Measurements from ENCODE around the gene PTBP1. TPM values are rescaled to one million over a fixed set of nuclear protein-coding genes. Genes with fewer than 3 reads are reported as not detected.
A peak's percentile ranks its signal among the peaks of the same experiment; 100 is the strongest.

The PTBP1 gene
- total and polyA plus RNA-seq, 2 experiments from 2014 or later: 178 to 219 TPM

DNA sequence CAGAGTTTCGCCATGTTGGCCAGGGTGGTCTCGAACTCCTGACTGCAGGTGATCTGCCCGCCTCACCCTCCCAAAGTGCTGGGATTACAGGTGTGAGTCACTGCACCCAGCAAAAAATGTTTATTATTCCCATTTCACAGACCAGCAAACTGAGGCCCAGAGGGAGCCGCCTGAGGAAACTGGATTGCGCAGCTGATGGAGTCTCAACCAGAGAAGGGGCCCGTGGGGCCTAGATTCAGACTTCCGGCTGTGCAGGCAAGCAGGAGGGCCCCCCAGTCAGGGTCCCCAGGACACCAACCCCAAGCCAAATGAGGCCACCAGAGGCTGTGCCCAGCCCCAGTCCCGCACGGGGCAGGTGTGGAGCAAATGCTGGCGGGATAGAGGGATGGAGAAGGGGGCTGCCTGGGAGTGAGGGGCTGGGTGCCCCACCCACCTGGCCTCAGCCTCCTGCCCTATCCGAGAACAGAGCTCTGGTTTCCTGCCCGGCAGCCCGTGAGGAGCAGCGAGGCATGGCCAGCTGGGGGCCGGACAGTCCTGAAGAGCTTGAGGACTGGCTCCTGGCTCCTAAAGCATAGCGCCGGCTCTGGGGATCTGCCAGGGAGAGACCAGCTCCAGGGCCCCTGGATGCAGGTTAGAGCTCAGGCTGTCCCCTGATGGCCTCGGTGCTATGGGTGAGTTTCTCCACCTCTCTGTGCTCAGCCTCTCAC lies 24.4 kb upstream of the PTBP1 start:
- Histone ChIP-seq H3K36me3 (replicated peaks; ENCODE audit: insufficient read depth, low read depth) (no peaks in the 10 kb centered on the region), H4K20me1 (ENCODE audit: insufficient read depth, poor library complexity, severe bottlenecking) (no peaks in the 10 kb centered on the region), H3K9me3 (ENCODE audit: low read depth) (no peaks in the 10 kb centered on the region), H3K4me1 (ENCODE audit: insufficient read depth) (peaks cover 5% of the 10 kb centered on the region), H3K27ac (no peak overlapping the region), H3K79me2 (no peaks in the 10 kb centered on the region), H3K9me2 (replicated peaks; ENCODE audit: insufficient read depth) (no peaks in the 10 kb centered on the region), H2AFZ (no peak overlapping the region), H3K4me2 (no peak overlapping the region), H3K4me3 (no peak overlapping the region), H3K27me3 (no peaks in the 10 kb centered on the region)
- TF ChIP-seq, protein P1, sequence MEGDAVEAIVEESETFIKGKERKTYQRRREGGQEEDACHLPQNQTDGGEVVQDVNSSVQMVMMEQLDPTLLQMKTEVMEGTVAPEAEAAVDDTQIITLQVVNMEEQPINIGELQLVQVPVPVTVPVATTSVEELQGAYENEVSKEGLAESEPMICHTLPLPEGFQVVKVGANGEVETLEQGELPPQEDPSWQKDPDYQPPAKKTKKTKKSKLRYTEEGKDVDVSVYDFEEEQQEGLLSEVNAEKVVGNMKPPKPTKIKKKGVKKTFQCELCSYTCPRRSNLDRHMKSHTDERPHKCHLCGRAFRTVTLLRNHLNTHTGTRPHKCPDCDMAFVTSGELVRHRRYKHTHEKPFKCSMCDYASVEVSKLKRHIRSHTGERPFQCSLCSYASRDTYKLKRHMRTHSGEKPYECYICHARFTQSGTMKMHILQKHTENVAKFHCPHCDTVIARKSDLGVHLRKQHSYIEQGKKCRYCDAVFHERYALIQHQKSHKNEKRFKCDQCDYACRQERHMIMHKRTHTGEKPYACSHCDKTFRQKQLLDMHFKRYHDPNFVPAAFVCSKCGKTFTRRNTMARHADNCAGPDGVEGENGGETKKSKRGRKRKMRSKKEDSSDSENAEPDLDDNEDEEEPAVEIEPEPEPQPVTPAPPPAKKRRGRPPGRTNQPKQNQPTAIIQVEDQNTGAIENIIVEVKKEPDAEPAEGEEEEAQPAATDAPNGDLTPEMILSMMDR (IDR thresholded peaks at IDR 0.05; ENCODE audit: poor library complexity): no peak
- peak; percentile 33 for DNase-seq (ENCODE audit: low spot score)
- WGBS (ENCODE audit: low lambda C conversion rate, missing lambda C conversion rate): 73% methylated on average over 18 of the region's 18 CpGs

DNA sequence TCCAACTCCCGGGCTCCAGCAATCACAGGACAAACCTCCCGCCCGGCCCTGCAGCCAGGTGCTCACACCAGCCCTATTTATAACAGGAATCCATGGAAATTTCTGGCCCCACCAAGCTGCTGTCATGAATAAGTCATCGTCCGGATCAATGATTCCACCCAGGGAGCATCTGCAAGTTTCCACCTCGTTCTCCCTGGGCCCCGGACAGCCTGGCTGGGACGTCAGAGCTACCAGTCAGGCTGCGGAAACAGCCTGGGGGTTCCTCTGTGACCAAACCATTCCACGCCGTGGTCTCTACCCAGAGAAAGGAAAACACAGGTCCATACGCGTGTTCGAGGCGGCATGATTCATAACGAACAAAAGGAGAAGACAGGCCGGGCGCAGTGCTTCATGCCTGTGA lies 20.7 kb upstream of the PTBP1 start:
- no peaks in the 10 kb centered on the region for H4K20me1 ChIP-seq (ENCODE audit: insufficient read depth, poor library complexity, severe bottlenecking)
- peaks cover 13% of the 10 kb centered on the region for H3K4me1 ChIP-seq (ENCODE audit: insufficient read depth)
- H3K9me2 ChIP-seq (replicated peaks; ENCODE audit: insufficient read depth): no peaks in the 10 kb centered on the region
- H3K27ac ChIP-seq: no peak overlapping the region
- no peaks in the 10 kb centered on the region for H3K27me3 ChIP-seq
- peaks cover 9% of the 10 kb centered on the region for H3K79me2 ChIP-seq
- no peaks in the 10 kb centered on the region for H3K9me3 ChIP-seq (ENCODE audit: low read depth)
- WGBS (ENCODE audit: low lambda C conversion rate, missing lambda C conversion rate): 93% methylated on average over 18 of the region's 18 CpGs
- H3K36me3 ChIP-seq (replicated peaks; ENCODE audit: insufficient read depth, low read depth): no peaks in the 10 kb centered on the region
- no peak for DNase-seq (ENCODE audit: low spot score)
- no peak for TF ChIP-seq EZH2 (IDR thresholded peaks at IDR 0.05; ENCODE audit: borderline replicate concordance)
- TF ChIP-seq, protein P1 (IDR thresholded peaks at IDR 0.05; ENCODE audit: poor library complexity): no peak
- no peak for TF ChIP-seq EZH2phosphoT487 (IDR thresholded peaks at IDR 0.05; ENCODE audit: low read depth, severe bottlenecking, unreplicated experiment)
- H2AFZ ChIP-seq: no peak overlapping the region
- H3K4me2 ChIP-seq: no peak overlapping the region
- no peak overlapping the region for H3K4me3 ChIP-seq

DNA sequence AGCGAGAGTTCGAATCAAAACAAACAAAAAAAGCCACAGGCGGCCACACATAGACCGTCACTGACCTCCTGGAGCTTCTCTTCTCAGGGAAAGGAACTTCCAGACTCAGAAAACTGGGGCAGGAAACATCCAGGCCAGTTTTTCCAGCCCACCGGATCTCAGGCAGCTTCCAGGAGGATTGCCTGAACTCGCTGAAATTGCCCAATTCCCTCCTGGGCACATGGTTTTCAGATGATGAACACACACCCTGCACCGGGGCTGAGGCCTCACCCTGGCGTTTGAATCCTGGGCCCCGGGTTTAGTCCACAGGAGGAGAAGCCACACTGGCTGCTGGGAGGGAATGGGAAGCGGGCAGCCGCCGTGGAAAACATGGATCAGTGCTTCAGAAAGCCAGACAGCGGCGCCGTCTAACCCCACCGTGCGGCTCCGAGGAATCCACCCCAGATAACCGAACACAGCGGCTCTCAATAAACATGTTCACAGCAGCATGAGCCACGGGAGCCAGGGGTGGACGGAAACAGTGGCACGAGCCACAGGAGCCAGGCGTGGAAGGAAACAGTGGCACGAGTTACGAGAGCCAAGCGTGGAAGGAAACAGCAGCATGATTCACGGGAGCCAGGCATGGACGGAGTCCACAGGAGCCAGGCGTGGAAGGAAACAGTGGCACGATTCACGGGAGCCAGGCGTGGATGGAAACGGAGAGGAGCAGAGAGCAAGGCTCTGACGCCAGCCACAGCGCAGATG lies 18.2 kb upstream of the PTBP1 start:
- Histone ChIP-seq H3K27me3 (no peaks in the 10 kb centered on the region), H2AFZ (peak overlapping the region; percentile 29), H3K4me3 (no peak overlapping the region), H3K9me2 (replicated peaks; ENCODE audit: insufficient read depth) (no peaks in the 10 kb centered on the region), H3K9me3 (ENCODE audit: low read depth) (no peaks in the 10 kb centered on the region), H3K4me2 (peak overlapping the region; percentile 36), H3K36me3 (replicated peaks; ENCODE audit: insufficient read depth, low read depth) (no peaks in the 10 kb centered on the region), H3K27ac (peak overlapping the region; percentile 78), H4K20me1 (ENCODE audit: insufficient read depth, poor library complexity, severe bottlenecking) (no peaks in the 10 kb centered on the region), H3K4me1 (ENCODE audit: insufficient read depth) (peaks cover 33% of the 10 kb centered on the region), H3K79me2 (peaks cover 21% of the 10 kb centered on the region)
- no peak for TF ChIP-seq EZH2 (IDR thresholded peaks at IDR 0.05; ENCODE audit: borderline replicate concordance)
- no peak for TF ChIP-seq EZH2phosphoT487 (IDR thresholded peaks at IDR 0.05; ENCODE audit: low read depth, severe bottlenecking, unreplicated experiment)
- TF ChIP-seq, protein P1 (IDR thresholded peaks at IDR 0.05; ENCODE audit: poor library complexity): no peak
- WGBS (ENCODE audit: low lambda C conversion rate, missing lambda C conversion rate): 61% methylated on average over 35 of the region's 36 CpGs
- DNase-seq (ENCODE audit: low spot score): peak; percentile 85
